Smooth muscle cell (in vitro differentiated cells): Measurements from ENCODE around the gene CDC42BPA. TPM values are rescaled to one million over a fixed set of nuclear protein-coding genes. Genes with fewer than 3 reads are reported as not detected.

ENCODE experiments used
- DNase-seq: peaks from one replicate; lab custom pipeline; 2025; ENCODE audit not compliant: unreplicated experiment; lab: John Stamatoyannopoulos, UW
- H2AFZ ChIP-seq: fragments of 200-600 bp; sonication (generic); 2 replicates; pipeline ENCODE4 v1.6.0; 2016; ENCODE audit warnings: antibody characterized with exemption, low read depth, mild to moderate bottlenecking
- H3F3A ChIP-seq: fragments of 200-600 bp; sonication (generic); 2 replicates; pipeline ENCODE4 v1.6.0; 2017; ENCODE audit warnings: antibody characterized with exemption, low read depth
- H3K27ac ChIP-seq: fragments of 200-600 bp; sonication (generic); 2 replicates; pipeline ENCODE4 v1.5.1; 2016; ENCODE audit warnings: low read depth, mild to moderate bottlenecking
- H3K27me3 ChIP-seq: fragments of 200-600 bp; sonication (generic); 2 replicates; pipeline ENCODE4 v1.6.1; 2016; ENCODE audit warnings: low read depth, mild to moderate bottlenecking
- H3K36me3 ChIP-seq: fragments of 200-600 bp; sonication (generic); 2 replicates; pipeline ENCODE4 v1.5.1; 2016; ENCODE audit warnings: low read depth
- H3K4me1 ChIP-seq: fragments of 200-600 bp; sonication (generic); 2 replicates; pipeline ENCODE4 v1.5.1; 2016; ENCODE audit warnings: low read depth
- H3K4me2 ChIP-seq: fragments of 200-600 bp; sonication (generic); 2 replicates; pipeline ENCODE4 v1.6.0; 2016; ENCODE audit warnings: mild to moderate bottlenecking
- H3K4me3 ChIP-seq: fragments of 200-600 bp; sonication (generic); 2 replicates; pipeline ENCODE4 v1.5.1; 2016; ENCODE audit warnings: mild to moderate bottlenecking
- H3K79me2 ChIP-seq: fragments of 200-600 bp; sonication (generic); 2 replicates; pipeline ENCODE4 v1.6.0; 2016; ENCODE audit warnings: low read depth, mild to moderate bottlenecking
- H3K9ac ChIP-seq: fragments of 200-600 bp; sonication (generic); 2 replicates; pipeline ENCODE4 v1.6.0; 2016; ENCODE audit warnings: low read depth
- H3K9me3 ChIP-seq: fragments of 200-600 bp; sonication (generic); replicated peaks from 2 replicates; pipeline ENCODE4 v1.5.1; 2016; ENCODE audit warnings: low read depth
- H4K20me1 ChIP-seq: fragments of 200-600 bp; sonication (generic); 2 replicates; pipeline ENCODE4 v1.6.0; 2016; ENCODE audit warnings: low read depth
- CTCF ChIP-seq: fragments of 200-600 bp; sonication (generic); IDR thresholded peaks from 2 replicates; pipeline ENCODE4 v1.5.1; 2017; ENCODE audit warnings: borderline replicate concordance, mild to moderate bottlenecking, antibody characterized with exemption; ENCODE audit not compliant: insufficient read depth, poor library complexity, severe bottlenecking
- WGBS: methylation state at CpG from one replicate; pipeline ENCODE4 v1.1.7; 2016; ENCODE audit warnings: low lambda C conversion rate; 5-methylcytosine and 5-hydroxymethylcytosine counted together
- polyA plus RNA-seq: library from polyadenylated mRNA; unstranded; fragments of >200 nt; fragmentation: Nextera tagmentation; extraction: Ambion mirVana; gene quantifications from 2 replicates; pipeline ENCODE4 v1.2.1, GENCODE V29; 2016
- total RNA-seq: library from RNA; depleted of rRNA; stranded (reverse); fragments of >200 nt; gene quantifications from 2 replicates; pipeline ENCODE4 v1.2.3, GENCODE V29; 2014

CDC42BPA gene
- total and polyA plus RNA-seq, 2 experiments from 2014 or later = 14.8 to 34.9 TPM

- no peaks in the 10 kb centered on the region for H3K9me3 ChIP-seq
- no peaks in the 10 kb centered on the region for H3K36me3 ChIP-seq
- no peak overlapping the region for H3K9ac ChIP-seq
- peaks cover 9% of the 10 kb centered on the region for H4K20me1 ChIP-seq
- 80% methylated on average over 9 of the region's 9 CpGs for WGBS
- TF ChIP-seq CTCF = no peak
- H3K4me2 ChIP-seq = no peak overlapping the region
- H3K79me2 ChIP-seq = peaks cover 16% of the 10 kb centered on the region
- no peaks in the 10 kb centered on the region for H3K4me1 ChIP-seq
- H3F3A ChIP-seq = no peaks in the 10 kb centered on the region
- DNase-seq = no peak
- no peak overlapping the region for H2AFZ ChIP-seq
- H3K4me3 ChIP-seq = no peak overlapping the region
- no peaks in the 10 kb centered on the region for H3K27me3 ChIP-seq
- no peak overlapping the region for H3K27ac ChIP-seq
Measured at GRCh38 chr1:227185291-227185690, 133.0 kb downstream of the CDC42BPA start.

DNA sequence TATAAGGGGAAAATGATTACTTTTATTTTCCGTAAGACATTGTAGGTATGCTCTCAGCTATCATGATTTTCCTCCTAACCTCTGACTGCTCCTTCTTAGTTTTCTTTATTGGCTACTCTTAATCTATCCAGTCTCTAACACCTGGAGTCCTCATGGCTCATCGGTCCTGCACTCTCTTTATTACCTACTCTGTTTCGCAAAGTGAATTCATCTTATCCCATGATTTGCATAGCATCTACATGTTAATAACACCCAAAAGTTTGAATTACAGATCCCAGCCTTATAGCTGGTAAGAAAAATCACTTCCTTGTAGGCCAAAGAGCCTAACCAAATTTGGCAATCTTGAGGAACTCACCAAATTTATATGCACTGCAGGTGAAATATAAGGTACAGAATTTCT is 136.3 kb downstream of the CDC42BPA start:
- DNase-seq = no peak
- H3K4me1 ChIP-seq = no peaks in the 10 kb centered on the region
- WGBS = 93% methylated on average over 3 of the region's 3 CpGs

DNA sequence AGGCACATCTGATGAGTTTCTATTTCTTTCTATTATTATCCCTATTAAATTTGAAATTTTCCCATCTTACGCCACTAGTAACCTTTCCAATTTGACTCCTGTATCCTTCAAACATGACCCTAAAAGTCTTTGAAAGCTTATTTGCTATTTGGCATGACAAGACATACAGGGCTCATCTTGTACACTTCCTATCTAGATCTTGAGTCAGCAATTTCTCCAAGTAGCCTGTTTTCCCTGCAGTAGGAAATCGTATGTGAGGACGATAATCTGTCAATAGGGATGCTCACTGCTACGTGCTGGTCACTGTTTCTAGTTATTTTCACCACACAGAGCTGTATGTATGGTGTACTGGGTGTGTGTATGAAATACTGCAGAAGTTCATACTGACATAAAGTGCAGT is 142.7 kb downstream of the CDC42BPA start:
- Histone ChIP-seq H3K4me3 (no peak overlapping the region), H3K9me3 (no peaks in the 10 kb centered on the region), H3K9ac (no peak overlapping the region), H3F3A (no peaks in the 10 kb centered on the region), H3K36me3 (no peaks in the 10 kb centered on the region), H3K79me2 (peaks cover 7% of the 10 kb centered on the region), H4K20me1 (peaks cover 20% of the 10 kb centered on the region), H3K4me2 (no peak overlapping the region), H3K27ac (no peak overlapping the region), H2AFZ (no peak overlapping the region), H3K27me3 (no peaks in the 10 kb centered on the region), H3K4me1 (no peaks in the 10 kb centered on the region)
- TF ChIP-seq CTCF = no peak
- WGBS = 94% methylated on average over 4 of the region's 4 CpGs
- DNase-seq = no peak

More for the DNA sequence above, 136.3 kb downstream of the CDC42BPA start:
- Histone ChIP-seq H3K4me3 (no peak overlapping the region), H3K36me3 (no peaks in the 10 kb centered on the region), H3K9me3 (no peaks in the 10 kb centered on the region), H3K27ac (no peak overlapping the region), H2AFZ (no peak overlapping the region), H3F3A (no peaks in the 10 kb centered on the region), H3K9ac (no peak overlapping the region), H4K20me1 (peaks cover 3% of the 10 kb centered on the region), H3K27me3 (no peaks in the 10 kb centered on the region), H3K79me2 (peaks cover 2% of the 10 kb centered on the region), H3K4me2 (no peak overlapping the region)
- TF ChIP-seq CTCF = no peak

- H3K4me3 ChIP-seq = no peak overlapping the region
- no peak overlapping the region for H3K9ac ChIP-seq
- H3K27me3 ChIP-seq = no peaks in the 10 kb centered on the region
- no peaks in the 10 kb centered on the region for H3K4me1 ChIP-seq
- peaks cover 27% of the 10 kb centered on the region for H4K20me1 ChIP-seq
- peak overlapping the region; percentile 19 for H3K27ac ChIP-seq
- TF ChIP-seq CTCF = no peak
- H3F3A ChIP-seq = no peaks in the 10 kb centered on the region
- DNase-seq = no peak
- no peak overlapping the region for H2AFZ ChIP-seq
- H3K36me3 ChIP-seq = no peaks in the 10 kb centered on the region
- no peaks in the 10 kb centered on the region for H3K9me3 ChIP-seq
- H3K79me2 ChIP-seq = peaks cover 7% of the 10 kb centered on the region
- H3K4me2 ChIP-seq = no peak overlapping the region
- WGBS = 78% methylated on average over 2 of the region's 2 CpGs
Measured at GRCh38 chr1:227174164-227174563, 144.1 kb downstream of the CDC42BPA start.
